Skeletal muscle cell (primary cell): Measurements from ENCODE around the gene PDS5A.
"Not testable (repeated sequence)": the region's sequence is repeated elsewhere in the genome, so short reads cannot be mapped to it uniquely, and the experiment has no call there.

Experiments used
- DNase-seq: peaks from one replicate; pipeline ENCODE4 v3.0.0-alpha.2; 2010; ENCODE audit warnings: low read depth
- H3K4me3 ChIP-seq: 2 replicates; pipeline ENCODE4 v1.5.1; 2011; ENCODE audit warnings: low read depth, mild to moderate bottlenecking, control low read depth, low read length, moderate library complexity

PDS5A gene, protein sequence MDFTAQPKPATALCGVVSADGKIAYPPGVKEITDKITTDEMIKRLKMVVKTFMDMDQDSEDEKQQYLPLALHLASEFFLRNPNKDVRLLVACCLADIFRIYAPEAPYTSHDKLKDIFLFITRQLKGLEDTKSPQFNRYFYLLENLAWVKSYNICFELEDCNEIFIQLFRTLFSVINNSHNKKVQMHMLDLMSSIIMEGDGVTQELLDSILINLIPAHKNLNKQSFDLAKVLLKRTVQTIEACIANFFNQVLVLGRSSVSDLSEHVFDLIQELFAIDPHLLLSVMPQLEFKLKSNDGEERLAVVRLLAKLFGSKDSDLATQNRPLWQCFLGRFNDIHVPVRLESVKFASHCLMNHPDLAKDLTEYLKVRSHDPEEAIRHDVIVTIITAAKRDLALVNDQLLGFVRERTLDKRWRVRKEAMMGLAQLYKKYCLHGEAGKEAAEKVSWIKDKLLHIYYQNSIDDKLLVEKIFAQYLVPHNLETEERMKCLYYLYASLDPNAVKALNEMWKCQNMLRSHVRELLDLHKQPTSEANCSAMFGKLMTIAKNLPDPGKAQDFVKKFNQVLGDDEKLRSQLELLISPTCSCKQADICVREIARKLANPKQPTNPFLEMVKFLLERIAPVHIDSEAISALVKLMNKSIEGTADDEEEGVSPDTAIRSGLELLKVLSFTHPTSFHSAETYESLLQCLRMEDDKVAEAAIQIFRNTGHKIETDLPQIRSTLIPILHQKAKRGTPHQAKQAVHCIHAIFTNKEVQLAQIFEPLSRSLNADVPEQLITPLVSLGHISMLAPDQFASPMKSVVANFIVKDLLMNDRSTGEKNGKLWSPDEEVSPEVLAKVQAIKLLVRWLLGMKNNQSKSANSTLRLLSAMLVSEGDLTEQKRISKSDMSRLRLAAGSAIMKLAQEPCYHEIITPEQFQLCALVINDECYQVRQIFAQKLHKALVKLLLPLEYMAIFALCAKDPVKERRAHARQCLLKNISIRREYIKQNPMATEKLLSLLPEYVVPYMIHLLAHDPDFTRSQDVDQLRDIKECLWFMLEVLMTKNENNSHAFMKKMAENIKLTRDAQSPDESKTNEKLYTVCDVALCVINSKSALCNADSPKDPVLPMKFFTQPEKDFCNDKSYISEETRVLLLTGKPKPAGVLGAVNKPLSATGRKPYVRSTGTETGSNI (N-terminal part only)

DNA sequence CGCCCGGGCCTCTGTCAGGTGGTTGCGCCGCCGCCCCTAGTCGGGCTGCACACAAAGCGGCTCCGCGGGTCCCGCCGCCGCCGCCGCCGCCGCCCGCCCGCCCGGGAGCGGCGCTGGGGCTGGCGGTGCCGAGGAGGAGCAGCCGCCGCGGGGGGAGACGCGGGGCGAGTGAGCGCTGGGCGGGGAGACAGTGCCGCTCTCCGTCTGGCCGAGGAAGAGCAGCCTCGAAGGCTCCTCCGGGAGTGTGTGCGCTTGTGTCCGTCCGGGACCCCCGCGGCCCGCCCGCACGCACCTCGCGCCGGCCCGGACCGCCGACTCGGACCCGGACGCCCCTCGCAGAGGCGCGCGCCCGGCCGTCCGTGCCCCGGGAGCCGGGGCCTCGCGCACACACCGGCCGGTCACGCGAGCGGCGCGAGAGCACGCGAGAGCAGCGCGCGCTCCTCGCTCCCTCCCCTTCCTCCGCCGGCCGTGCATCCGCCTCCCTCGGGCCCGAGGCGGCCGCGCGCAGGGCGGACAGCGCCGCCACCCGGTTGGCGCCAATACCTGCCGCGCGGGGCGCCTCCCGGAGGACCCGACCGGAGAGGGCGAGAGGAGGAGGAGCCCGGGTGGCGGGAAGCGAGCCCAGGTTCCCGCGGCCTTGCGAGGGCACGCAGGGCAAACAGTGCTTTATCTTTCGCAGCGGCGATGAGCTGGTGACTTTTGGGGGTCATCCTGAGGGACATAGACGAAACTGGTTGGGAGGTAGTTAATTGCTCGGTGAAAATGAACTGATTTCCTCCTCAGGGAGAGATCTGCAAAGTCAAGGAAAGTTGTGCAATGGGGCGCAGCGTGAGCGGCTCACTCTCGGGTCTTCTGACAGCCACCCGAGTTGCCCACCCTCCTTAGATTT, at the start of gene PDS5A:
PDS5A (minus strand) TSS at position 423 of the 889 bp plus-strand sequence. CDS start 1,334 bp downstream, outside the sequence.
- H3K4me3 ChIP-seq: peak within 1 kb of the TSS; percentile 89

DNA sequence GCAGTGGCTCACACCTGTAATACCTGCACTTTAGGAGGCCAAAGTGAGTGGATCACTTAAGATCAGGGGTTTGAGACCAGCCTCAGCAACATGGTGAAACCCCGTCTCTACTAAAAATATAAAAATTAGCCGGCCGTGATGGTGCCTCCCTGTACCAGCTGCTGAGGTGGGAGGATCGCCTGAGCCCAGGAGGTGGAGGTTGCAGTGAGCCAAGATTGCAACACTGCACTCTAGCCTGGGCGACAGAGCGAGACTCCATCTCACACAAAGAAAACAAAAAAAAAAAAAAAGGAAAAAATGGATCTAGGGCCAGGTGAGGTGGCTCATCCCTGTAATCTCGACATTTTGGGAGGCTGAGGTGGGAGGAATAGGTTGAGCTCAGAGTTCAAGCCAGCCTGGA, 46.3 kb upstream of the PDS5A start:
- DNase-seq, H3K4me3 ChIP-seq: not testable (repeated sequence)

More for the DNA sequence above, at the start of gene PDS5A:
- DNase-seq: peak; percentile 59

DNA sequence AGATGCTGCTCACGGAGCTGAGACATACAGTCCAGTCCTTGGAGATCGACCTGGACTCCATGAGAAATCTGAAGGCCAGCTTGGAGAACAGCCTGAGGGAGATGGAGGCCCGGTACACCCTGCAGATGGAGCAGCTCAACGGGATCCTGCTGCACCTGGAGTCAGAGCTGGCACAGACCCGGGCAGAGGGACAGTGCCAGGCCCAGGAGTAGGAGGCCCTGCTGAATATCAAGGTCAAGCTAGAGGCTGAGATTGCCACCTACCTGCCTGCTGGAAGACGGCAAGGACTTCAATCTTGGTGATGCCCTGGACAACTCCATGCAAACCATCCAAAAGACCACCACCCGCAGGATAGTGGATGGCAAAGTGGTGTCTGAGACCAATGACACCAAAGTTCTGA, 43.4 kb upstream of the PDS5A start:
- H3K4me3 ChIP-seq, DNase-seq: not testable (repeated sequence)

DNA sequence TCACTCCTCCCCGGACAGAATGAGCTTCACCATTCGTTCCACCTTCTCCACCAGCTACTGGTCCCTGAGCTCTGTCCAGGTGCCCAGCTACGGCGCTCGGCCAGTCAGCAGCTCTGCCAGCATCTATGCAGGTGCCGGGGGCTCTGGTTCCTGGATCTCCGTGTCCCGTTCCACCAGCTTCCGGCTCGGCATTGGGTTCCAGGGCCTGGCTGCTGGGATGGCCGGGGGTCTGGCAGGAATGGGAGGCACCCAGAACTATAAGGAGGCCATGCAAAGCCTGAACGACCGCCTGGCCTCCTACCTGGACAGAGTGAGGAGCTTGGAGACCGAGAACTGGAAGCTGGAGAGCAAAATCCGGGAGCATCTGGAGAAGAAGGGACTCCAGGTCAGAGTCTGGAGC, 42.5 kb upstream of the PDS5A start:
- DNase-seq: no peak
- no peak overlapping the region for H3K4me3 ChIP-seq

DNA sequence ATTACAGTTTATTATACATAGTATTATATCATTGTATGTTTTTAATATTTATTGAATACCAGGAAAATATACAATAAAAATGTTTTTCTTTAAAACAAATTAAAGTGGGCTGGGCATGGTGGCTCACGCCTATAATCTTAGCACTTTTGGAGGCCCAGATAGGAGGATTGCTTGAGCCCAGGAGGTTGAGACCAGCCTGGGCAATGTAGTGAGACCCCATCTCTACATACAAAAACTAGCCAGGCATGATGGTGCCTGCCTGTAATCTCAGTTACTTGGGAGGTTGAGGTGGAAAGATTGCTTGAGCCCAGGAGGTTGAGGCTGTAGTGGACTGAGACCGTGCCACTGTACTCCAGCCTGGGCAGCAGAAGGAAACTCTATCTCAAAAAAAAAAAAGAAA, 38.3 kb upstream of the PDS5A start:
- H3K4me3 ChIP-seq: no peak overlapping the region
- no peak for DNase-seq

DNA sequence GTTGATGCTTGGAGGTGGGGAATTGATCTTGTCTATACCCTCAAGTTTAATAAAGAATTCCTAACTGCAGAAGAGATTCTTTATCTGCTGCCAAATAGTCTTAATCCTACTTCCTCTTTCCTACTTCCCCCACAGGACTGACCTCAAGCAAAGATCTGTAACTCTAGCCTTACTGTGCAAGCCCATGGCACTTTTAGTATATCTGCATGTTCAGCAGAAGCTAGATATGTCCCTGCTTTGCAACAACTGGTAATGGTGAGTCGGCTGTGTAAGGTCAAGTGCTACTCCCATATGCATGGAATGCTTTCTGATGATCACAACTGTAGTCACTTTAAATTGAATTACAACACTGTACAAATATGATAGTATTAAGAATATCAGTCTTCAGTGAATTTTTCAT, 26.3 kb upstream of the PDS5A start:
- H3K4me3 ChIP-seq: no peak overlapping the region
- DNase-seq: peak; percentile 10

DNA sequence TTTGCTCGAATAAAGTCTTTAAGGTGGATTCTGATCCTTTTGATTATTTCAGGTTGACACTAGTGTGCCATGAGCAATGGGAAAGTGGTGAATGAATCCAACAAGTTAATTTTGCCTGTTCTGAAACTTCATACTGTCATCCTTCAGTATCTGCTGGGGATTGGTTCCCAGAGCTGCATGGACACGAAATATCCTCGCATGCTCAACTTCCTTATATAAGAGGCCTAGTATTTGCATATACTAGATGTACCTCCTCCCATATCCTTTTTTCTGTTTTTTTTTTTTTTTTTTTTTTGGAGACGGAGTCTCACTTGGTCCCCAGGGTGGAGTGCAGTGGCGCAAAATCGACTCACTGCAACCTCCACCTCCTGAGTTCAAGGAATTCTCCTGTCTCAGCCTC, 23.0 kb upstream of the PDS5A start:
- DNase-seq: no peak
- no peak overlapping the region for H3K4me3 ChIP-seq

DNA sequence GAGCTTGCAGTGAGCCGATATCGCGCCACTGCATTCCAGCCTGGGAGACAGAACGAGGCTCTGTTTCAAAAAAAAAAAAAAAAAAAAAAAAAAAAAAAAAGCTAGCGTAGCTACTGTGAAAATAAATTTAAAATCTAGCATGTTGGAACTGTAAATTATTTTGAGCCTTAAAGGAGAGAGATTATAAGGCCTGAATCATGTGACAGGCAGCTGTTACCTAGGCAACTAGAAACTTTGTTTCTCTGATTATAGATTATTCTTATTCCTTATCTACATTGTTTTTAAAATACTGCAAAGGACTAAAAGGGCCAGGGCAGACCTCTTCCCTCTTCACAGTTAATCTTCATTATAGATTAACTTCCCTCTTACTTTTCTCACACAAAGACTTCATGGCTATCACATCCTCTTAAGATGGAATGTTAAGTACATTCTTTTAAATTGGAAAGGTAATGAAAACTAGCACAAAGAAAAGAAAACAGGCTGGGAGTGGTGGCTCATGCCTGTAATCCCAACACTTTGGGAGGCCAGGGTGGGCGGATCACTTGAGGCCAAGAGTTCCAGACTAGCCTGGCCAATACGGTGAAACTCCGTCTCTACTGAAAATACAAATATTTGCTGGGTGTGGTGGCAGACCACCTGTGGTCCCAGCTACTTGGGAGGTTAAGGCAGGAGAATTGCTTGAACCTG, 21.1 kb upstream of the PDS5A start:
- H3K4me3 ChIP-seq: no peak overlapping the region
- DNase-seq: no peak

DNA sequence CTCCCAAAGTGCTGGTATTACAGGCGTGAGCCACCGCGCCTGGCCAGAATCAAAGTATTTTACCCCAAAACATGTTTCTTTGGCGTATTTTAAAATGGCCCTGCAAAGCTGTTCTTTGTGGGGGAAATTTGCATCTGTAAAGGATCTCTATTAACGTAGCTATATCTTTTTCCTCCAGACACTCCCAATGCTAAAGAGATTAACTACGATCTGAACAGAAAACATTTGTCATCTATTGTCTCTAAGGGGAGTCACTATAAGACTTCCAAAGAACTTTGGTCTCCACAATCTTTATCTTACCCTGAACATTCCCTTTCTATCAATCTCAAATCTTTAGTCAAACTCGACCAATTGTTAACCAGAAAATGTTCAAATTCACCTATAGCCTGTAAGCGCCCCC, 19.1 kb upstream of the PDS5A start:
- no peak overlapping the region for H3K4me3 ChIP-seq
- no peak for DNase-seq

DNA sequence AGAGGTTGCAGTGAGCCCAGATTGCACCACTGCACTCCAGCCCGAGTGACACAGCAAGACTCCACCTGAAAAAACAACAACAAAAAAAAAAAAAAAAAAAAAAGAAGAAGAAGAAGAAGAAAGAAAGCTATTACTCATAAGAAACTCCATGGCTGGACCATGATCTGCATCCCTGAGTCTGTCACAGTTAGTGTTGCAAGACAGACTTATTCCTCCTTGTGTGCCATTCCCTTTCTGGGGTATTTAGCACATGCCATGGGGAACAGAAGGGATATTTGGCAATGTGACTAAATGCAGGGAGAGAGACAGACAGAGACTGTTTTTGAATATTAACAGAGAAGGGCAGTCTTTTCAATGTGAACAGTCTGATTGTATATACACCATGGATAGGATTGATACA, 16.7 kb upstream of the PDS5A start:
- DNase-seq: no peak
- H3K4me3 ChIP-seq: no peak overlapping the region

DNA sequence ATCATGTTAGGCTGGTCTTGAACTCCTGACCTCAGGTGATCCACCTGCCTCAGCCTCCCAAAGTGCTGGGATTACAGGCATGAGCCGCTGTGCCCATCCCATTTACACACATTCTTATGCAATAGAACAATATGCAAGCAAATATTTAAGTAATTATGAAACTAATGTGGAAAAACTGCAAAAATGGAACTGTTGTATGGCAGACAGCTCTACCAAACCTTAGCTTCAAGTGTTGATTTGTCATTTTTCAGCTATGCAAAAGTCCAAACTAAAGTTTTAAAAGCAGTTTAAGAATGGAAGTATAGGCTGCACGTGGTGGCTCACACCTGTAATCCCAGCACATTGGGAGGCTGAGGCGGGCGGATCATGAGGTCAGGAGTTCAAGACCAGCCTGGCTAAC, 11.7 kb upstream of the PDS5A start:
- DNase-seq: not testable (repeated sequence)

DNA sequence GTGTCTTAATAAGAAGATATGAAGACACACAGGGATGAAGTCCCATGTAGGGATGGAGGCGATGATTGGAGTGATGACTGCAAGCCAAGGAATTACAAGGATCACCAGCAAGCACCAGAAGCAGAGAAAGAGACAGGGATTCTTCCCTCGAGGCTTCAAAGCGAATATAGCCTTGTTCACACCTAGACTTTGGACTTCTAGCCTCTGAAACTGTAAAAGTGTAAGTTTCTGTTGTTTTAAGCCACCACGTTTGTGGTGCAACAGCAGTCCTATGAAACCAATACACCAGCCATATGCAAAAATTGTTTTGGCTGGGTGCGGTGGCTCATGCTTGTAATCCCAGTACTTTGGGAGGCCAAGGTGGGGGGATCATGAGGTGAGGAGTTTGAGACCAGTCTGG, 9.8 kb upstream of the PDS5A start:
- H3K4me3 ChIP-seq: no peak overlapping the region
- DNase-seq: no peak

More for the DNA sequence above, 11.7 kb upstream of the PDS5A start:
- H3K4me3 ChIP-seq: not testable (repeated sequence)

DNA sequence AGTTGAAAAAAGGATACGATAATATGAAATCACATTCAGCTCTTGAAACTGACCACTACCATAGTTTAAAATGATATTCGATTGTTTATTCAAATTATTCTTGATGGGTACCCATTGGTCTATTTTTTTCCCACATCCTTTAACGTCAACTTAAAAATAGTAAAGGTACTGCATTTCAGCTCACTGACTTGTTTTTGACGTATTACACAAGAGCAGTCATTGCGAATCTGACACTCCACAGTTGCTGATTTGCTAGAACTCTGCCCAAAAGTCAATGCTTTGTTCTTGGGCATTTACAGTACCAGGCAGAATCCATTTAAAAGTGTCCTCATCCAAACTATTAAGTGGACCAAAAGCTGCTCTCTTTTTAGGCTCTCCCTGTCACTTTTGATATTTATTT, 1.2 kb upstream of the PDS5A start:
- H3K4me3 ChIP-seq: no peak overlapping the region
- no peak for DNase-seq

DNA sequence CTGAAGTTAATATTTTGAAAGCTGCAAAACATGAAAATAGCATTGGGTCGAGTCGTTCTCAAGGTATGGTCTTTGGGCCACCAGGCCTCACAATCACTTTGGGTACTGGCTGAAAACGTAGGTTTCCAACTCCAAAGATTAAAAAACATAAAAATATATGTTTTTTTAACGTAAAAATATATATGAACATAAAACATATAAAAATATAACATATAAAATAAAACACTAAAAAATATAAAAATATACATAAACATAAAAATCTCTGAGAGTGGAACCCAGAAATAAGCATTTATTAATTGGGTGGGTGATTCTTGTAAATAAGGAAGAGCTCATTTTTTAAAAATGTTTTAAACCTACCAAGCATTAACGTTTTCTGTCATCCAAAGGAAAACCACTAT, 666 bp upstream of the PDS5A start:
- no peak for DNase-seq
- peak overlapping the region; percentile 56 for H3K4me3 ChIP-seq

DNA sequence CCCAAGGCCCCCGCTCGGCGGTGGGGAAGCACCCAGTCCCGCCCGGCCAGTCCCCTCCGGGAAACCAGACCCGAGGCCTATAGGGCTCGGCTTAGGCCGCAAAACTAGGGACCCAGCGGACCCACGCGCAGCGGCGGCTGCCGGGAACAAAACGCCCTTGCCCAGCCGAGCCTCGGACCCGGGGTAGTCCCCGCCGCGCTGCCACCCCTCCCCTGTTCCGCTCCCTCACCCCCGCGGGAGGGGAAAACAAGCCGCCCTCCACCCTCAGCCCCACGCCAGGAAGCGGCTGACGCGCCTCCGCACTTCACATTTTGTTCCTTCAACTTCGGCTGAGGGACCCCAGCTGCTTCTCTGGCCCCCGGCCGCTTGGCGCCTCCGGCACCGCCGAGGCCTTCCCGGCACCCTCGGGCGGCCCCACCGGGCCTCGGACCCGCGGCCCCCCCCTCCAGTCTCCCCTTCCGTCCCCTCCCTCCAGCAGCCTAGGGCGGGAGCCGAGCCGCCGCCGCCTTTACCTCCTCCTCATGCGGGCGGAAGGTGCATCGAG, 694 bp downstream of the PDS5A start:
- H3K4me3 ChIP-seq: peak overlapping the region; percentile 89
- DNase-seq: no peak

DNA sequence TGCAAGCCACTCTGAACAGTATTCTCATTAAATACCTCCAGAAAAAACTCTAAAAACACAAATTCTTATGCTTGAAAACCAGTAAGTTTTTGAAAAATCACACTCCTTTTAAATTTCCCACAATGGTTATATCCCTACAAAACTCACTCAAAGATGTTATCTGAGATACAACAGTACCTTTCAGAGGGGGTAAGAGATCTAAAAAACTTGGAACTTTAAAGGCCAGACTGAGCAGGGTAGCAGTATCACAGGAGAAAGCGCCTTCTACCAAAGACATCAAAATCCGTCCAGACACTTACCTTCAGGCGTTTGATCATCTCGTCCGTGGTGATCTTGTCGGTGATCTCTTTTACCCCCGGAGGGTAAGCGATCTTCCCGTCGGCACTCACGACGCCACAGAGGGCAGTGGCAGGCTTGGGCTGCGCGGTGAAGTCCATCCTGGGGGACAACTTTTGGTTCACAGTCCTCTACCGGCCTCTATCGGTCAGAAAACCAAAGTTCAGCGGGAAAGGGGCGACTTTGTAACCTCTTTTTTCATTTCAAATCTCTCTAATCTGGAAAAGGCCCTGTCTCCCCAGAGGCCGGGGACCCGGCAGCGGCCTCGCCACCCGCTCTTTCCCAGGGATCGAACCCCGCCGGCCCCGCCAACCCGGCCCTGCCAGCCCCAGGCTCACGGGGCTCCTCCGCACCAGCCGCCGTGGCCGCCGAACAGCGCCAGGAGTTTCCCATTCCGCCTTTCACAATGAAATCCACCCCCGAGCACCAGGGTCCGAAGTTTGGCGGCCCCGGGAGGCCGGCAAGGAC, 1.4 kb downstream of the PDS5A start:
- DNase-seq: peak; percentile 30
- peak overlapping the region; percentile 89 for H3K4me3 ChIP-seq

DNA sequence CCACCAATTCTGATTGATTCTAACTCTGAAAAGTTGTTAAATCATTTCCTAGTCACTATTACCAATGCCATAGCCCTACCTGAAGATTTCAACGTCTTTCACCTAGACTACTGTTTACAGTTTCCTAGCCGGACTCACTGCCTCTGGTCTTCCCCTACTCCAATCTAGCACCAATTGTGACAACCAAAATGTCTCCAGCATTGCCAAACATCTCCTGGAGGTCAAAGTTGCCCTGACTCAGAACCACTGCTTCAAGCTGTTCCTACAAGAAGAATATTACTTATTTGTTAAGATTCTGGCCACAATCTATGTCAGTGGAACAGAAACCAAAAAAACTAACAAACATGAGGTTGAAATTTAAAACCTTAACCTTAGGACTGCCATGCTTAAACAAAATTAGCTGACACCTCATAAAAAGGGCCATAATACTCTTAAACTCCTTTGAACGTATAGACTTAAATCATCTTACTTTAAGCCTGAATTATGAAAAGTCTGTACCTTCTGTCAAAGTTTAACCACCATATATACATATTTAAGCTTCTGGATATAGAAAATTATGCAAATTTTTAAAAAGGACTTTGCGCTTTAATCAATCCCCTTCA, 2.1 kb downstream of the PDS5A start:
- DNase-seq: peak; percentile 40
- H3K4me3 ChIP-seq: peak overlapping the region; percentile 89
